Activated T-cell treated with anti-CD3 and anti-CD28 coated beads for 48 hours (primary cell): Measurements from ENCODE around the gene DGKD.

Experiments
- DNase-seq: peaks from one replicate; pipeline ENCODE4 v3.0.0-alpha.2; 2020; ENCODE audit warnings: low read depth

DGKD gene

GRCh38 chr2:233413046-233413445, 58.8 kb downstream of the DGKD start:
- DNase-seq = no peak

GRCh38 chr2:233413559-233414272, 59.4 kb downstream of the DGKD start:
- DNase-seq = no peak

GRCh38 chr2:233414273-233414654, 60.0 kb downstream of the DGKD start:
- DNase-seq = no peak

- DNase-seq = no peak
These were observed 60.7 kb downstream of the DGKD start for GRCh38 chr2:233414777-233415570.

- no peak for DNase-seq
These were observed 61.9 kb downstream of the DGKD start for GRCh38 chr2:233416199-233416598.

- no peak for DNase-seq
These were observed 62.4 kb downstream of the DGKD start for GRCh38 chr2:233416706-233417105.

- no peak for DNase-seq
These were observed 63.0 kb downstream of the DGKD start for GRCh38 chr2:233417282-233417681.

- DNase-seq = no peak
These were observed 63.9 kb downstream of the DGKD start for GRCh38 chr2:233418052-233418760.

- DNase-seq = no peak
These were observed 64.7 kb downstream of the DGKD start for GRCh38 chr2:233418761-233419546.

- DNase-seq = no peak
These were observed 65.5 kb downstream of the DGKD start for GRCh38 chr2:233419602-233420391.

- DNase-seq = no peak
These were observed 67.0 kb downstream of the DGKD start for GRCh38 chr2:233421091-233421816.

- DNase-seq = no peak
These were observed 67.9 kb downstream of the DGKD start for GRCh38 chr2:233422050-233422639.

- no peak for DNase-seq
These were observed 68.6 kb downstream of the DGKD start for GRCh38 chr2:233422649-233423551.

GRCh38 chr2:233423552-233423860, 69.2 kb downstream of the DGKD start:
- no peak for DNase-seq

GRCh38 chr2:233424154-233424951, 70.1 kb downstream of the DGKD start:
- no peak for DNase-seq

- peak; percentile 61 for DNase-seq
These were observed 72.5 kb downstream of the DGKD start for GRCh38 chr2:233426619-233427342.

- DNase-seq = no peak
These were observed 73.7 kb downstream of the DGKD start for GRCh38 chr2:233428008-233428407.

- no peak for DNase-seq
These were observed 74.1 kb downstream of the DGKD start for GRCh38 chr2:233428438-233428837.
